Mammary microvascular endothelial cell (primary cell): ENCODE data around the gene CDH6. TPM values are rescaled to one million over a fixed set of nuclear protein-coding genes. Genes with fewer than 3 reads are reported as not detected.

Source experiments
- total RNA-seq: library from RNA; depleted of rRNA; stranded (reverse); fragments of >200 nt; gene quantifications from 2 replicates; pipeline ENCODE4 v1.2.3, GENCODE V29; 2015

The CDH6 gene
- total RNA-seq: 0.05 and 0.20 TPM in 2 replicates

GRCh38 chr5:31193591-31194467 is at the start of gene CDH6:
Gene CDH6, plus strand, starts transcription at chr5:31193686. Its CDS starts 73,788 bp downstream, at chr5:31267474.

